ENCODE data around the gene HES3.

HES3 gene

DNA sequence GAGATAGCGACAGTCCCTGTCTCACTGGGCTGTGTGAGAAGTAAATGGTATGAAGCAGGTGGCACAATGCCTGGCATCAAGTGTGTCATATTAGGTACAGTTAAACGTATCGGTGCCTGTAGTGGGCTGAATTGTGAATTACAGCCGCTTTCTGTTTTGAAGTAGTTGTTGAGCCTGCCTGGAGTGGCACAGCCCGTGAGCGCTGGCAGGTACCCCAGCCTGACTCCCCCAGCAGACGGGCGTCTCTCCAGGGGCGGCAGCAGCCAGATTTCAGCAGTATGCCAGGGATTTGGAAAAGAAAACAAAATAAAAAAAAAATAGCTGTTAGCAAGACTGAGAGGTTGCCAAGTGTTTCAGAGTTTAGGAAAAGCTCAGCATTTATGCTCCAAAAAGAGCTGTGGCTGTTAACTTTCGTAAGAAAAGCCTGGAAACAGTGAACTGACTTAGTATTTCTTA lies 43.5 kb downstream of the HES3 start:
- TF ChIP-seq, protein P1, sequence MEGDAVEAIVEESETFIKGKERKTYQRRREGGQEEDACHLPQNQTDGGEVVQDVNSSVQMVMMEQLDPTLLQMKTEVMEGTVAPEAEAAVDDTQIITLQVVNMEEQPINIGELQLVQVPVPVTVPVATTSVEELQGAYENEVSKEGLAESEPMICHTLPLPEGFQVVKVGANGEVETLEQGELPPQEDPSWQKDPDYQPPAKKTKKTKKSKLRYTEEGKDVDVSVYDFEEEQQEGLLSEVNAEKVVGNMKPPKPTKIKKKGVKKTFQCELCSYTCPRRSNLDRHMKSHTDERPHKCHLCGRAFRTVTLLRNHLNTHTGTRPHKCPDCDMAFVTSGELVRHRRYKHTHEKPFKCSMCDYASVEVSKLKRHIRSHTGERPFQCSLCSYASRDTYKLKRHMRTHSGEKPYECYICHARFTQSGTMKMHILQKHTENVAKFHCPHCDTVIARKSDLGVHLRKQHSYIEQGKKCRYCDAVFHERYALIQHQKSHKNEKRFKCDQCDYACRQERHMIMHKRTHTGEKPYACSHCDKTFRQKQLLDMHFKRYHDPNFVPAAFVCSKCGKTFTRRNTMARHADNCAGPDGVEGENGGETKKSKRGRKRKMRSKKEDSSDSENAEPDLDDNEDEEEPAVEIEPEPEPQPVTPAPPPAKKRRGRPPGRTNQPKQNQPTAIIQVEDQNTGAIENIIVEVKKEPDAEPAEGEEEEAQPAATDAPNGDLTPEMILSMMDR (IDR thresholded peaks at IDR 0.05; ENCODE audit: insufficient read depth, low read length, poor library complexity, severe bottlenecking): no peak
- no peak for DNase-seq (ENCODE audit: extremely low read depth, insufficient read length)
- Histone ChIP-seq H3K36me3 (ENCODE audit: control insufficient read depth, insufficient read depth, low read length) (no peaks in the 10 kb centered on the region; the same call in none of the 2 replicates), H3K4me3 (replicated peaks; ENCODE audit: low read depth, low read length) (no peak overlapping the region), H3K27me3 (replicated peaks; ENCODE audit: control insufficient read depth, insufficient read depth, low read length) (no peaks in the 10 kb centered on the region)

DNA sequence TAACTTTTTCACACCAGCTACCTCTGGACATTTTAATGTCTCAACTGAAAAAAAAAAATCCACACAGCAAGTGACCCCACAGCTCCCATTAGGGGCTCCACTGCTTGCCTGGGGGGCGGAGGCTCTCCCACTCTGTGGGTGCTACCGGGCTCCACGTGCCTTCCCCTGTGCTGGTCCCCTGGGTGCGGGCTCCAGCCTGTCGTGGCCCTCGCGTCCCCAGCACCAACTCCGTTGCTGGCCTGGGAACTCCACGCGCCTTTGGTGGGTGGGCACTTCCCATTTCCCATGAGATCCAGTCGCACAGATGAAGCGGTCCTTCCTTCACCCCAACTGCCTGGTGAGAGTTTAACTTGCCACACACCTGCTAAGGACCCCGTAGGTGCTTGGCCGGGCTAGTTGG lies 44.0 kb downstream of the HES3 start:
- Histone ChIP-seq H3K36me3 (ENCODE audit: control insufficient read depth, insufficient read depth, low read length) (peaks cover under 1% of the 10 kb centered on the region), H3K4me3 (replicated peaks; ENCODE audit: low read depth, low read length) (no peak overlapping the region), H3K27me3 (replicated peaks; ENCODE audit: control insufficient read depth, insufficient read depth, low read length) (no peaks in the 10 kb centered on the region)
- DNase-seq (ENCODE audit: extremely low read depth, insufficient read length): no peak
- TF ChIP-seq, protein P1 (IDR thresholded peaks at IDR 0.05; ENCODE audit: insufficient read depth, low read length, poor library complexity, severe bottlenecking): no peak

DNA sequence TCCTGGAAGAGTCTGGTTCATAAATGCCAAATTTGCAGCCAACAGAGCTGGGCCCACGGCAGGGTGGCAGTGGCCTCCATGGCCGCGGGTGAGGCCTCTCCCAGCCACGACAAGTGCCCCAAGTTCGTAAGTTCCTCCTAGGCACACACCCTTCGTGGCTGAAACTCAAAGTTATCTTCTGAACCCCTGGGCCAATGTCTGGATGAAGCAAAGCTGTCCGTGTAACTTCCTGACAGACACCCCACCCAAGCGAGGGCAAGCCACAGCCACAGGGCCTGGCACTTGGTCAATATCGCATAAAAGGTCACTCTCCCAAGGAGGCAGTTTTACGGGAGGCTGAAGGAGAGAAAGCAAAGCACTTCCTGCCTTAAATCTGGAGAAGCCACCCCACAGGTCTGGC lies 44.7 kb downstream of the HES3 start:
- DNase-seq (ENCODE audit: extremely low read depth, insufficient read length): no peak
- no peak overlapping the region for H3K4me3 ChIP-seq (replicated peaks; ENCODE audit: low read depth, low read length)
- TF ChIP-seq, protein P1 (IDR thresholded peaks at IDR 0.05; ENCODE audit: insufficient read depth, low read length, poor library complexity, severe bottlenecking): no peak
- H3K27me3 ChIP-seq (replicated peaks; ENCODE audit: control insufficient read depth, insufficient read depth, low read length): no peaks in the 10 kb centered on the region
- peaks cover 3% of the 10 kb centered on the region for H3K36me3 ChIP-seq (ENCODE audit: control insufficient read depth, insufficient read depth, low read length)

DNA sequence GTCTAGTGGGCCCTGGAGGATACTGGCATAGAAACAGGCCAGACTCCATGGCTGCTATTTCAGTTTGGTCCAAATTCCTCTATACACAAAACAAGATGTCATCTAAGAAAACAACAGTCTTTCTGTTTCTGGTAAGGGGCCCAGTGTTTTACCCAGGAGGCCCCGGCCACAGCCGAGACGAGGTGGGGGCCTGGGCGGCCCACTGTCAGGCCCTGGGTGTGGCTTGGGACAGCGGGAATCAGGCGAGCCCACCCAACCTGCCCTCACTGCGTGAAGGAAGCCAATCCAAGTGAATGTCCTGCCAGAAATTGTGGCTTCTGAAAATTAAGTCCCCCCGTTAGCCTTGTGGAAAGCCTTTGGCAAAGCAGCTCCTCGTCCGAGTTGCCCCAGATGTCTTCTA lies 48.1 kb downstream of the HES3 start:
- TF ChIP-seq, protein P1 (IDR thresholded peaks at IDR 0.05; ENCODE audit: insufficient read depth, low read length, poor library complexity, severe bottlenecking): no peak
- H3K27me3 ChIP-seq (replicated peaks; ENCODE audit: control insufficient read depth, insufficient read depth, low read length): no peaks in the 10 kb centered on the region
- no peak overlapping the region for H3K4me3 ChIP-seq (replicated peaks; ENCODE audit: low read depth, low read length)
- peaks cover 9% of the 10 kb centered on the region for H3K36me3 ChIP-seq (ENCODE audit: control insufficient read depth, insufficient read depth, low read length)
- DNase-seq (ENCODE audit: extremely low read depth, insufficient read length): no peak

DNA sequence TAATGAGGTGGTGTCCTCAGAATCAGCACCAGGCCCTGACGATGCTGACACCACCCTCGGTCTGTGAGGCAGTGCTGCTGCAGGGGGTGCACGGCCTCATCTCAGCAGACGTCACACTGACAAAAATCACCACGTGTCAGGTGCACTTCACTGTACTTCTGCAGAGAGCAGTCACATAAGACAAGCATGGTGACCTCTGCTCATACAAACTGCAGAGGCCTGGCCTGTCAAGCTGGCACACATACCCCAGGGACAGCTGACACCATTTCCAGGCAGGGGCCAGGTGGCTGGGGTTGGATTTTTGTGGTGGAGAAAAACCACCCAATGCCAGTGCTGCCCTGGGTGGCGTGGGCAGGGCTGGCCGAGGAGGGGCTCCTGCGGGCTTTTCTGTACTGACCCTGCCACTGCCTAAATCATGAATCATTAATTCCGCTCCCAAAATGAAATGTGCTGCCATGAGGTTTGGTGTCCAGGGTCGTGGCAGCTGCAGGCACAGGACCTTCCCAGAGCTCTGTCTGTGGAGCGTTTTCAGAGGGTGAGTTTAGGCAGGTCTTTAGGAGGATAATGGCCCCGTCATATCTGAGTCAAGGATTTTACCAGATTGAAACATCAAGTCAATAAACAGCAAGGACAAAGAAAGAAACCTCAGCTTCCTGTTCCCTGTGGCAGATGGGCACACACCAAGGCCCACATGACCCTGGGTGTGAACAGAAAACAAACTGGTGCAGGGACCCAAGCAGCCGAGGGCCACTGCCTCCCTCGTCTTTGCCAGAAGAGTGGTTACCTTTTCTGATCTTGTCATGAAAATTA lies 50.3 kb downstream of the HES3 start:
- H3K4me3 ChIP-seq (replicated peaks; ENCODE audit: low read depth, low read length): no peak overlapping the region
- no peak for DNase-seq (ENCODE audit: extremely low read depth, insufficient read length)
- TF ChIP-seq, protein P1 (IDR thresholded peaks at IDR 0.05; ENCODE audit: insufficient read depth, low read length, poor library complexity, severe bottlenecking): no peak

More for the DNA sequence above, 50.3 kb downstream of the HES3 start:
- H3K27me3 ChIP-seq (replicated peaks; ENCODE audit: control insufficient read depth, insufficient read depth, low read length): no peaks in the 10 kb centered on the region
- peaks cover 9% of the 10 kb centered on the region for H3K36me3 ChIP-seq (ENCODE audit: control insufficient read depth, insufficient read depth, low read length)

All from GM06990 (cell line).